Thymus (tissue), 11 donors: ENCODE data around the gene BMI1. TPM values are rescaled to one million over a fixed set of nuclear protein-coding genes. Genes with fewer than 3 reads are reported as not detected.

ENCODE experiments used
- DNase-seq, 9 donors: peaks; one replicate each; pipeline ENCODE4 v3.0.0-alpha.2; 2013; ENCODE audit warnings: low spot score in 9 of 9, low read depth in 6 of 9, missing footprints in 1 of 9
- H3K27ac ChIP-seq, 2 donors: one replicate each; pipeline ENCODE4 v1.5.1; 2013; ENCODE audit warnings: control low read depth in 1 of 2, low read depth in 1 of 2, low read length in 1 of 2, mild to moderate bottlenecking in 1 of 2, moderate library complexity in 1 of 2
- H3K27me3 ChIP-seq, 2 donors: one replicate each; pipeline ENCODE4 v1.5.1; 2013; ENCODE audit warnings: low read length in 1 of 2; ENCODE audit not compliant: control insufficient read depth in 2 of 2, insufficient read depth in 1 of 2
- H3K36me3 ChIP-seq, 2 donors: one replicate each; pipeline ENCODE4 v1.5.1; 2013; ENCODE audit warnings: low read length in 1 of 2, mild to moderate bottlenecking in 1 of 2, moderate library complexity in 1 of 2; ENCODE audit not compliant: control insufficient read depth in 2 of 2, insufficient read depth in 2 of 2
- H3K4me1 ChIP-seq, 2 donors: one replicate each; pipeline ENCODE4 v1.5.1; 2013; ENCODE audit warnings: low read length in 2 of 2; ENCODE audit not compliant: control insufficient read depth in 2 of 2, insufficient read depth in 2 of 2
- H3K4me3 ChIP-seq, 2 donors: one replicate each; pipeline ENCODE4 v1.5.1; 2013; ENCODE audit warnings: low read length in 2 of 2, control low read depth in 1 of 2, mild to moderate bottlenecking in 1 of 2
- H3K9me3 ChIP-seq, 2 donors: one replicate each; pipeline ENCODE4 v1.5.1; 2013; ENCODE audit warnings: low read length in 1 of 2, mild to moderate bottlenecking in 1 of 2; ENCODE audit not compliant: control insufficient read depth in 2 of 2, insufficient read depth in 1 of 2
- WGBS: extraction: QIAGEN DNeasy Blood & Tissue Kit; methylation state at CpG from one replicate; pipeline ENCODE4 v1.1.7; 2013; 5-methylcytosine and 5-hydroxymethylcytosine counted together
- polyA plus RNA-seq: library from polyadenylated mRNA; stranded (reverse); fragments of 200-250 nt; gene quantifications from one replicate; pipeline ENCODE4 v1.2.3, GENCODE V29; 2013
- total RNA-seq: library from RNA; stranded (reverse); fragments of 120-200 nt; gene quantifications from one replicate; pipeline ENCODE4 v1.2.4, GENCODE V29; 2013
- donor health status: healthy.

Gene BMI1
- total and polyA plus RNA-seq, 2 donors: 26.2 to 39.8 TPM

DNA sequence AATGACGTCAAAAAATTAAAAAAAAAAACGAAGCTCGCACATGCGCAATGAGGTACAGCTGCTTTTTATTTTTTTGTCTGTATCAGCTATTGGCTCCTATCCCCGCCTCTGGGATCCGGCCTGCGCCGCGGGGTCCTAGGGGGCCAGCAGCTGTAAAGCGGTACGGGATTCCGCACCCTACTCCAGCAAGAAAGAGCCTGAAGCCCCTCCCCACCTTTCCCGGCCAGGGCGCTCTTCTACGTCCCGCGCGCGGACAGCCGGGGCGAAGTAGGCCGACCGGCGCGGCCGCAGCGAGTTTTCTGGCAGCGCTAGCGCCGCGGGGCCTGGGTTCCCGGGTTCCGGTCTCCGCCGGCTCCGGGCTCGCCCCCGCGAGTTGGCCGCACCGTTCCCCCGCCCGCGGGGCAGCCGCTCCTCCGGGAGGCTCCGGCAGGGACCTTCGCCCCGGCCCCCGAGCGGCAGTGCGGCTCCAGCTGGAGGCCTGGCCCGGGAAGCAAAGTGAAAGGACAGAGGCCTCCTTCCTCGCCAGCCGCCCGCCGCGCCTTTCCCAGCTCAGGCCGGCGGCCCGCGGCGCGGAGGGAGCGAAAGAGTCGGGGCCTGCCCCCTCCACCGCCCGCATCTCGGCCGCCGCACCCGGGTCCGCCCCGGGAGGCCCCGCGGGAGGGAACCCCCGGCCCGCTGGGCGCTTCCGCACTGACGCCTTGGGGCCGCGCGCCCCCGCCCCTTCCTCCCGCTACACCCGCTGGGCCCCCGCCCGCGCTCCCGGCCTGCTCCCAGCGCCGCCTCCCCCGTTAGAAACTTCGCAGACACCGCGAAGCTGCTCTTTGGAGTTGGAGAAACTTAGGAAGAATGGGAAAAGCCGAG is 19.7 kb downstream of the BMI1 start:
- Histone ChIP-seq H3K9me3 (peaks cover 7 to 20% of the 10 kb centered on the region in 2 donors), H3K4me3 (peak overlapping the region; percentile 76 to 97), H3K27ac (peak overlapping the region; percentile 46 to 68), H3K4me1 (peaks cover 18 to 43% of the 10 kb centered on the region in 2 donors), H3K36me3 (no peaks in the 10 kb centered on the region), H3K27me3 (peaks cover 75 to 100% of the 10 kb centered on the region in 2 donors)
- under 1% methylated on average over 98 of the region's 98 CpGs for whole genome bisulfite sequencing
- DNase-seq: peak in 4 of 9 donors; percentile 76 to 93 (median 82)

DNA sequence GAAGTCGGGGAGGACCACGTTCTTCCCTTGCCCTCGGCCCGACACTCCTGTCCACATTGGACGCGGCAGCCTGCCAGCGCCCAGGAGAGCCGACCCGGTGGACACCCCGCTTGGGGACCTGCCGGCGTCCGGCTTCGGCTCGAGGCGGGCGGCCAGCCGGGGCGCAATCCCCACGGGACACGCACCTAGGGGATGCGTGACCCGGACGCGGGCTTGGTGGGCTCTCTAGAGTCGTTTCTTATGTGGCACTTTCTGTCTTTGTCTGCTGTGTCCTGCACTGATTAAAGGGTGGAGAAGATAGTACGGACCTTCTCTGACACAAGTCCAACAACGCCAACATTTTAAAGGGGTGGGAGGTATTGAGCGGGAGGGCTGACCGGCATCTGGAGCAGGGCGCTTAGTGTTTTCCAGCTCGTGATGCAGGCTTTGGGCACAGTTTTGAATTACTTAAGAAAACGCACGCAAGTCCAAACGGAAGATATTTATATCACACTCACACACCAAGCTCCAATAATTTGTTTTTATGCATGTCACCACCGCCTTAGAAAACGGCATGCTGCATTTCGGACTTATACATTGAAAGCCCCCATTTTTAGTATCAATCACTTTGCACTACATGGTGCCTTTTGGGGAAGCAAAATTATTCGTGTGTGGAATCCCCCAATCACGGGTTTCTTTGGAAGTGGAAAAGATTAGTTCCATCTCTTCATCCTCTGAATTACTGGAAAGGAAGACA is 20.5 kb downstream of the BMI1 start:
- 2% methylated on average over 40 of the region's 40 CpGs for WGBS
- Histone ChIP-seq H3K27ac (no peak overlapping the region), H3K9me3 (peaks cover 2 to 20% of the 10 kb centered on the region in 2 donors), H3K27me3 (peaks cover 73 to 100% of the 10 kb centered on the region in 2 donors), H3K36me3 (no peaks in the 10 kb centered on the region), H3K4me1 (peaks cover 10 to 41% of the 10 kb centered on the region in 2 donors), H3K4me3 (peak overlapping the region; percentile 76 to 97)
- peak in 3 of 9 donors; percentile 39 to 61 (median 45) for DNase-seq

- H3K27me3 ChIP-seq: peaks cover 72 to 100% of the 10 kb centered on the region in 2 donors
- H3K9me3 ChIP-seq: peaks cover 2 to 15% of the 10 kb centered on the region in 2 donors
- WGBS: 40% methylated on average over 3 of the region's 3 CpGs
- DNase-seq: no peak
- H3K27ac ChIP-seq: no peak overlapping the region
- H3K4me3 ChIP-seq: no peak overlapping the region
- H3K36me3 ChIP-seq: no peaks in the 10 kb centered on the region
- H3K4me1 ChIP-seq: peaks cover 6 to 36% of the 10 kb centered on the region in 2 donors
These were observed 21.0 kb downstream of the BMI1 start for GRCh38 chr10:22341926-22342196.

GRCh38 chr10:22342421-22342820 is 21.5 kb downstream of the BMI1 start:
- WGBS: 38% methylated on average over 3 of the region's 3 CpGs
- H3K4me3 ChIP-seq: no peak overlapping the region
- H3K27ac ChIP-seq: no peak overlapping the region
- peaks cover 68 to 100% of the 10 kb centered on the region in 2 donors for H3K27me3 ChIP-seq
- H3K4me1 ChIP-seq: peaks cover 6 to 33% of the 10 kb centered on the region in 2 donors
- peak in 2 of 9 donors; percentile 12 to 47 for DNase-seq
- H3K36me3 ChIP-seq: no peaks in the 10 kb centered on the region
- H3K9me3 ChIP-seq: peaks cover 2 to 14% of the 10 kb centered on the region in 2 donors

- H3K4me1 ChIP-seq: peaks cover 6 to 33% of the 10 kb centered on the region in 2 donors
These were observed 22.8 kb downstream of the BMI1 start for GRCh38 chr10:22343731-22344130.

DNA sequence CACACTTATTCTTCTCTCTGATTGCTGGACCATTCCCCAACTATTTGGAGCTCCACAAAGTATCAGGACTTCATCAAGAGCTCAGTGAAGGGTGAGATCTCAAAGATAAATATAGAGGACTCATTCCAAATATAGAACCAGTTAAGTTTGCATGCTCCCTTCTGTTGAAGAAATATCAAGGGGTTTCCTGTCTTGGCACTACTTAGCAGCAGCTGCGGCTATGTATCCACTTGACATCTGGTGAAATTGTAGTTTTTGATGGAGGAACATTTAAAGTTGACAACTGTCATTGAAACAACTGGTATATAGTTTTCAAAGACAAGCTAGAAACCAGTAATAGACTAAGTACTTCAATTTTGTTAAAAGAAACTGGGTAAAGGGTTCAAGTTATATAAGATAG is 23.4 kb downstream of the BMI1 start:
- WGBS: 0% methylated on average over 1 of the region's 1 CpG
- Histone ChIP-seq H3K9me3 (peaks cover 2 to 14% of the 10 kb centered on the region in 2 donors), H3K4me3 (no peak overlapping the region), H3K4me1 (peaks cover 6 to 33% of the 10 kb centered on the region in 2 donors), H3K27ac (no peak overlapping the region), H3K27me3 (peaks cover 56 to 97% of the 10 kb centered on the region in 2 donors), H3K36me3 (no peaks in the 10 kb centered on the region)
- DNase-seq: peak in 3 of 9 donors; percentile 39 to 79 (median 46)

More at GRCh38 chr10:22343731-22344130, 22.8 kb downstream of the BMI1 start:
- Histone ChIP-seq H3K36me3 (no peaks in the 10 kb centered on the region), H3K27ac (no peak overlapping the region), H3K4me3 (no peak overlapping the region), H3K27me3 (peaks cover 61 to 99% of the 10 kb centered on the region in 2 donors), H3K9me3 (peaks cover 2 to 14% of the 10 kb centered on the region in 2 donors)
- 24% methylated on average over 3 of the region's 3 CpGs for WGBS
- DNase-seq: peak in 2 of 9 donors; percentile 5 to 39

DNA sequence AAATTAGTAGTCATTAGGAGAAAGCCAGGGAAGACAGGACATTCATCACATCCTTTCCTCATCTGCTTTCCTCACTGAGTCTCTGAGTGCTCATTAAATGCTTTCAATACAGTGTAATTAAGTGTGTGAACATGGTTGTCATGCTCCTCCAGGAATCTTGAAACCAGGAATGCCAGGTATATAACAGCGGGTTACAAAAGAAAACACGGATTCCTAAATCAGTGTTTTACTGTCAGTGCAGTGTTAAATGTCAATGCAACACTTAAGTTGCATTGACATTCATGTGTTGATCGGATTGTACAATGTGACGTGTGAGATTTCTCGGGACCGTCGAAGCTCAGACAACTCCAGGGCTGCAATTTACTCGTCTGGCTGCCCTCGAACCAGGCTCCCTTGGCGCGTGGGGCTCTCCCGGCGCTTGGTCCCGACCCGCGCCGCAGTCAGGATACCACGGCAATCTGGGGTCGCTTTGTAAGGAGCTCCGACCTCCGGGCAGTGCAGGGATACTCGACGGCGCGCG is 23.9 kb downstream of the BMI1 start:
- WGBS: 12% methylated on average over 26 of the region's 26 CpGs
- Histone ChIP-seq H3K36me3 (no peaks in the 10 kb centered on the region), H3K4me1 (peaks cover 6 to 32% of the 10 kb centered on the region in 2 donors), H3K4me3 (peak overlapping the region in 1 of 2 donors; percentile 51), H3K9me3 (peaks cover 2 to 14% of the 10 kb centered on the region in 2 donors), H3K27me3 (peaks cover 54 to 91% of the 10 kb centered on the region in 2 donors), H3K27ac (no peak overlapping the region)
- DNase-seq: peak in 3 of 9 donors; percentile 24 to 44 (median 28)

- Histone ChIP-seq H3K36me3 (no peaks in the 10 kb centered on the region), H3K4me1 (peaks cover 3 to 27% of the 10 kb centered on the region in 2 donors), H3K27ac (no peak within 1 kb of the TSS), H3K27me3 (peaks cover 52 to 84% of the 10 kb centered on the region in 2 donors), H3K4me3 (peak within 1 kb of the TSS; percentile 29 to 51), H3K9me3 (peaks cover 2 to 14% of the 10 kb centered on the region in 2 donors)
- WGBS: 8% methylated on average over 83 of the region's 83 CpGs
- DNase-seq: peak in 3 of 9 donors; percentile 35 to 62 (median 48)
These were observed 24.6 kb downstream of the BMI1 start, which contains the start of gene SPAG6 for GRCh38 chr10:22345301-22346095. Gene SPAG6 (plus strand): TSS chr10:22345496. CDS start chr10:22345612, 116 bp downstream.
